Measurements from ENCODE around the gene CCDC43. TPM values are rescaled to one million over a fixed set of nuclear protein-coding genes. Genes with fewer than 3 reads are reported as not detected.
"Not testable (repeated sequence)": the region's sequence is repeated elsewhere in the genome, so short reads cannot be mapped to it uniquely, and the experiment has no call there.

The CCDC43 gene
- total RNA-seq, 3 donors from 2014 or later: 31.2 to 32.0 (median 31.7) TPM

DNA sequence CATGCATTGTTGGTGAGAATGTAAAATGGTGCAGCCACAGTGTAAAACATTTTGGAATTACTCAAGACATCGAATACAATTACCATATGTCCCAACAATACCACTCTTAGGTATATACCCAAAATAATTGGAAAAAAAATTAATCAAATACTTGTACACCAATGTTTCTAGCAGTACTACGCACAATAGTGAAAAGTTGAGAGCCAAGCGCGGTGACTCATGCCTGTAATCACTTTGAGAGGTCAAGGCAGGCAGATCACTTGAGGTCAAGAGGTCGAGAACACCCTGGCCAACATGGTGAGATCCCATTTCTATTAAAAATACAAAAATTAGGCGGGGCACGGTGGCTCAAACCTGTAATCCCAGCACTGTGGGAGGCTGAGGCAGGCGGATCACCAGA lies 36.8 kb downstream of the CCDC43 start:
- Mint-ChIP-seq H3K4me3 (no peak overlapping the region), H3K36me3 (ENCODE audit: insufficient read depth) (no peaks in the 10 kb centered on the region), H3K27me3 (ENCODE audit: low read depth) (peaks cover 46% of the 10 kb centered on the region), H3K4me1 (ENCODE audit: low read depth) (peaks cover 7% of the 10 kb centered on the region), H3K9me3 (no peaks in the 10 kb centered on the region)
- DNase-seq (no peak), ATAC-seq (no peak)

- no peaks in the 10 kb centered on the region for H3K9me3 Mint-ChIP-seq
- peaks cover 46% of the 10 kb centered on the region for H3K27me3 Mint-ChIP-seq (ENCODE audit: low read depth)
These were observed 38.3 kb downstream of the CCDC43 start for GRCh38 chr17:44651228-44651627.

DNA sequence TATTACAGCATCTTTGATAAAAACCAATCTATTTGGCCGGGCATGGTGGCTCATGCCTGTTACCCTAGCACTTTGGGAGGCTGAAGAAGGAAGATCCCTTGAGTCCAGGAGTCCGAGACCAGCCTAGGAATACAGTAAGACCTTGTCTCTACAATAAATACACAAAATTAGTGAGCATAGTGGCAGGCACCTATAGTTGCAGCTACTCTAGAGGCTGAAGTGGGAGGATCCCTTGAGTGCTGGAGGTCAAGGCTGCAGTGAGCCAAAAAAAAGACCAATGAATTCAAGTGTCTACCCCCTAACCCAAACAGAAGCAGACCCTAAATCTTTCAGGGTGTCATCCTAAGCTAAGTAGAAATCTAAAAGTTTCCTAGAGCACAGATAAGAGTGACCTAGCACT lies 40.6 kb downstream of the CCDC43 start:
- Mint-ChIP-seq H3K36me3 (ENCODE audit: insufficient read depth) (no peaks in the 10 kb centered on the region), H3K4me3 (no peak overlapping the region), H3K4me1 (ENCODE audit: low read depth) (no peaks in the 10 kb centered on the region), H3K9me3 (no peaks in the 10 kb centered on the region), H3K27me3 (ENCODE audit: low read depth) (peaks cover 42% of the 10 kb centered on the region)
- ATAC-seq: no peak
- DNase-seq: no peak

More at GRCh38 chr17:44651228-44651627, 38.3 kb downstream of the CCDC43 start:
- no peak overlapping the region for H3K4me3 Mint-ChIP-seq
- peaks cover 4% of the 10 kb centered on the region for H3K4me1 Mint-ChIP-seq (ENCODE audit: low read depth)
- ATAC-seq: no peak
- no peak for DNase-seq
- no peaks in the 10 kb centered on the region for H3K36me3 Mint-ChIP-seq (ENCODE audit: insufficient read depth)

- H3K27me3 Mint-ChIP-seq (ENCODE audit: low read depth): peaks cover 47% of the 10 kb centered on the region
- no peaks in the 10 kb centered on the region for H3K4me1 Mint-ChIP-seq (ENCODE audit: low read depth)
- DNase-seq (no peak), ATAC-seq (no peak)
- H3K4me3 Mint-ChIP-seq: no peak overlapping the region
- H3K36me3 Mint-ChIP-seq (ENCODE audit: insufficient read depth): no peaks in the 10 kb centered on the region
- H3K9me3 Mint-ChIP-seq: no peaks in the 10 kb centered on the region
These were observed 41.8 kb downstream of the CCDC43 start for GRCh38 chr17:44647736-44648135.

DNA sequence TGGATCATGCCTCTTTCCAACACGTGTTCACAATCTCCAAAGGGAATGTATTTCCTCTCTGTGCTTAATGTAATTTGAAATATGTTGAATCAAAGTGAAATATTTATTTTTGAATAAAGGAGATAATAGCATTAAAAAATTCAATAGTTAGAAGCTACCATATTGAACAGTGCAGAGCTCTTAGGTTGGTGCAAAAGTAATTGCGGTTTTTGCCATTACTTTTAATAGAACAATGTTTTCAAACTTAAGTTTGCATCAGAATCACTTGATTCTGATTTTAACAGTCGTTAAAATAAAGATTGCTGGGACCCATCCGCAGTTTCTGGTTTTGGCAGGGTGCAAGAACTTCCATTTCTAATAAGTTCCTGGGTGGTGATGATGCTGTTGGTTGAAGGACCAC lies 43.3 kb downstream of the CCDC43 start:
- Mint-ChIP-seq H3K4me3 (no peak overlapping the region), H3K36me3 (ENCODE audit: insufficient read depth) (no peaks in the 10 kb centered on the region), H3K27me3 (ENCODE audit: low read depth) (peaks cover 52% of the 10 kb centered on the region), H3K4me1 (ENCODE audit: low read depth) (no peaks in the 10 kb centered on the region), H3K9me3 (no peaks in the 10 kb centered on the region)
- no peak for DNase-seq
- no peak for ATAC-seq

DNA sequence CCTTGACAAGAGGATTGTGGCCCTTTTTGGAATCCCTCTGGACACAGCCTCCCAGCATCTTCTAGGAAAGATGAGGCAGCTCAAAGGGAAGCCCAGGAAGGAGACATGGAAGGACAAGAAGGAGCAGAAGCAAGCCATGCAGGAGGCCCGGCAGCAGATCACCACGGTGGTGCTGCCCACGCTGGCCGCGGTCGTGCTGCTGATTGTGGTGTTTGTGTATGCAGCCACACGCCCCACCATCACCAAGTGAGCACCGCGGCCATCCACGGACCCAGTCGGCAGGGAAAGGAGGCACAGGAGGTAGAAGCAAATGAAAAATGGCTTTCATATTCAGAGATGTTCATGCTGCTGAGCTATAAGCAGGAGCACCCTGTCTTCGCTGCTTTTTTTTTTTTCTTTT lies 44.2 kb downstream of the CCDC43 start:
- H3K9me3 Mint-ChIP-seq: no peaks in the 10 kb centered on the region
- ATAC-seq: no peak
- no peaks in the 10 kb centered on the region for H3K4me1 Mint-ChIP-seq (ENCODE audit: low read depth)
- peaks cover 46% of the 10 kb centered on the region for H3K27me3 Mint-ChIP-seq (ENCODE audit: low read depth)
- H3K4me3 Mint-ChIP-seq: no peak overlapping the region
- no peak for DNase-seq
- no peaks in the 10 kb centered on the region for H3K36me3 Mint-ChIP-seq (ENCODE audit: insufficient read depth)

DNA sequence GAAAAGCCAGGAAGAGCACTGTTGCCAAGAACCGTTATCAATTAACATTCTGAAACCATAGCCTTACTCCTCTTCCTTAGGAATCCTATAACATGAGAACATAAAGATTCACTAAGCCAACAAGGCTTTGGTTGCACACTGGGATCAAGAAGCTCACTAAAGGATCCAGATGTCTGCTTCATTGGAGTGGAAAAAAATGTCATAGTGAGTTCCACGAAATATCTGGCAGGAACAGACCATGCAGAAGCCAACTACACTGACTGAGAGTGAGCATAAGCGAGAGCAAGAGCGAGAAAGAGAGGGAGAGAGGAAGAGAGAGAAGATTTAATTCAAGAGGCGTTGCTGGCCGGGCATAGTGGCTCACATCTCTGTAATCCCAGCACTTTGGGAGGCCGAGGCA lies 46.7 kb downstream of the CCDC43 start:
- Mint-ChIP-seq H3K27me3 (ENCODE audit: low read depth) (peaks cover 45% of the 10 kb centered on the region), H3K4me1 (ENCODE audit: low read depth) (no peaks in the 10 kb centered on the region)
- no peak for ATAC-seq

GRCh38 chr17:44637066-44637465 lies 52.5 kb downstream of the CCDC43 start:
- H3K4me1 Mint-ChIP-seq (ENCODE audit: low read depth): no peaks in the 10 kb centered on the region

More for the DNA sequence above, 46.7 kb downstream of the CCDC43 start:
- Mint-ChIP-seq H3K36me3 (ENCODE audit: insufficient read depth) (no peaks in the 10 kb centered on the region), H3K4me3 (no peak overlapping the region), H3K9me3 (no peaks in the 10 kb centered on the region)
- no peak for DNase-seq

GRCh38 chr17:44636562-44636961 lies 53.0 kb downstream of the CCDC43 start:
- H3K27me3 Mint-ChIP-seq (ENCODE audit: low read depth): peaks cover 21% of the 10 kb centered on the region
- DNase-seq: no peak
- H3K9me3 Mint-ChIP-seq: no peaks in the 10 kb centered on the region
- no peaks in the 10 kb centered on the region for H3K36me3 Mint-ChIP-seq (ENCODE audit: insufficient read depth)
- H3K4me3 Mint-ChIP-seq: no peak overlapping the region
- no peaks in the 10 kb centered on the region for H3K4me1 Mint-ChIP-seq (ENCODE audit: low read depth)
- ATAC-seq: no peak

More at GRCh38 chr17:44637066-44637465, 52.5 kb downstream of the CCDC43 start:
- H3K9me3 Mint-ChIP-seq: no peaks in the 10 kb centered on the region
- H3K27me3 Mint-ChIP-seq (ENCODE audit: low read depth): peaks cover 22% of the 10 kb centered on the region
- no peaks in the 10 kb centered on the region for H3K36me3 Mint-ChIP-seq (ENCODE audit: insufficient read depth)
- H3K4me3 Mint-ChIP-seq: no peak overlapping the region
- DNase-seq (no peak), ATAC-seq (no peak)

- not testable (repeated sequence) for DNase-seq; ATAC-seq; H3K4me1 Mint-ChIP-seq (ENCODE audit: low read depth); H3K9me3 Mint-ChIP-seq; H3K36me3 Mint-ChIP-seq (ENCODE audit: insufficient read depth); H3K4me3 Mint-ChIP-seq
- peaks cover 16% of the 10 kb centered on the region for H3K27me3 Mint-ChIP-seq (ENCODE audit: low read depth)
These were observed 55.2 kb downstream of the CCDC43 start for GRCh38 chr17:44634401-44634800.

DNA sequence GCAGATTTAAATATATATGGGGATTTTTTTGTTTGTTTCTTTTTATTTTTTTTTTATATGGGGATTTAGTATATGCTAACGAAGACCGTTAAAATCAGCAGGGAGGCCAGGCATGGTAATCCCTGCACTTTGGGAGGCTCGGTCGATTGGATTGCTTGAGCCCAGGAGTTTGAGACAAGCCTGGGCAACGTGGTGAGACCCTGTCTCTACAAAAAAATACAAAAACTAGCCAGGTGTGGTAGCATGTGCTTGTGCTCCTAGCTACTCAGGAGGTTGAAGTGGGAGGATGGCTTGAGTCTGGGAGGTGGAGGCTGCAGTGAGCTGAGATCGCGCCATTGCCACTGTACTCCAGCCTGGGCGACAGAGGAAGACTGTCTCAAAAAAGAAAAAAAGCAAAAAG lies 55.6 kb downstream of the CCDC43 start:
- no peaks in the 10 kb centered on the region for H3K4me1 Mint-ChIP-seq (ENCODE audit: low read depth)
- peaks cover 16% of the 10 kb centered on the region for H3K27me3 Mint-ChIP-seq (ENCODE audit: low read depth)
- H3K36me3 Mint-ChIP-seq (ENCODE audit: insufficient read depth): no peaks in the 10 kb centered on the region
- no peaks in the 10 kb centered on the region for H3K9me3 Mint-ChIP-seq
- no peak overlapping the region for H3K4me3 Mint-ChIP-seq
- DNase-seq (no peak), ATAC-seq (no peak)

DNA sequence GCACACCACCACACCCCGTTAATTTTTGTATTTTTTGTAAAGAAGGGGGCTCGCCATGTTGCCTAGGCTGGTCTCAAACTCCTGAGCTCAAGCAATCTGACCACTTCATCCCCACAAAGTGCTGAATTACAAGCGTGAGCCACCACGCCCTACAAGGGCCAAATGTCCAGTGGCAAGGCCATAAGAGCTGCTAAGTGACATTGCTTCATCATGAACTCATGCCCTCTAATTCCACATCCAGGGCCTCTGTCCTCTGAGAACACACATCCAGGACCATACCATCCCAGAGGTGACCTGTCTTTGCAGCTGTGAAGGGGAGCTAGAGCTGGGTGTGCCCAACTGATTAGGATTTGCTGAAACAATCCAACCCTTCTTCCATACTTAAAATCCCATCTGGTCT lies 58.9 kb downstream of the CCDC43 start:
- Mint-ChIP-seq H3K4me1 (ENCODE audit: low read depth) (no peaks in the 10 kb centered on the region), H3K27me3 (ENCODE audit: low read depth) (peaks cover 23% of the 10 kb centered on the region), H3K36me3 (ENCODE audit: insufficient read depth) (no peaks in the 10 kb centered on the region), H3K9me3 (no peaks in the 10 kb centered on the region), H3K4me3 (no peak overlapping the region)
- DNase-seq (no peak), ATAC-seq (no peak)

DNA sequence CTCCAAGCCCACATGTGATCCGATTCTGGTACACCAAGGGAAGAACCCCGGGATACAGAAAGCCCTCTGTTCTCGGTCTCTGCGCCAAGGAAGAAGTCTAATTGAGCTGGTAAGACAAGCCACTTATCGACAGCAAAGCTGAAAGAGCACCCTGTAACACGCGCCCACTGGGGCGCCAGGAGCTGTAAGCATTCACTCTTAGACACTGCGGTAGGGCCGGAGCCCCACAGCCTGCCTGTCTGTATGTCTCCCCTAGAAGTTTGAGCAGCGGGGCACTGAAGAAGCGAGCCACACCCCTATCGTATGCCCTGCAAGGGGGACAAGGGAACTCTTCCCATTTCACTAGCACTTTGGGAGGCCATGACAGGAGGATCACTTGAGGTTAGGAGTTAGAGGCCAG lies 60.3 kb downstream of the CCDC43 start:
- no peak for DNase-seq
- H3K27me3 Mint-ChIP-seq (ENCODE audit: low read depth): peaks cover 24% of the 10 kb centered on the region
- no peak for ATAC-seq
- no peaks in the 10 kb centered on the region for H3K4me1 Mint-ChIP-seq (ENCODE audit: low read depth)
- H3K4me3 Mint-ChIP-seq: no peak overlapping the region
- no peaks in the 10 kb centered on the region for H3K36me3 Mint-ChIP-seq (ENCODE audit: insufficient read depth)
- H3K9me3 Mint-ChIP-seq: no peaks in the 10 kb centered on the region

- DNase-seq: no peak
- ATAC-seq: peak in 1 of 2 donors; percentile 14
- peak overlapping the region; percentile 37 for H3K4me3 Mint-ChIP-seq
These were observed 61.1 kb downstream of the CCDC43 start for GRCh38 chr17:44628243-44629188.

More at GRCh38 chr17:44628243-44629188, 61.1 kb downstream of the CCDC43 start:
- no peaks in the 10 kb centered on the region for H3K36me3 Mint-ChIP-seq (ENCODE audit: insufficient read depth)
- no peaks in the 10 kb centered on the region for H3K9me3 Mint-ChIP-seq
- H3K4me1 Mint-ChIP-seq (ENCODE audit: low read depth): no peaks in the 10 kb centered on the region
- H3K27me3 Mint-ChIP-seq (ENCODE audit: low read depth): peaks cover 26% of the 10 kb centered on the region

Measured in activated T-cell treated with anti-CD3 and anti-CD28 coated beads, Interleukin-2, amount 50 U/mL, for 4 hours (primary cell).